Neural progenitor cell (in vitro differentiated cells): Measurements from ENCODE around the gene CUBN.

Experiments used
- EZH2 ChIP-seq: fragments of 200-600 bp; sonication (generic); IDR thresholded peaks from 2 replicates; pipeline ENCODE4 v1.6.1; 2017; ENCODE audit warnings: antibody characterized with exemption, mild to moderate bottlenecking, moderate library complexity
- EZH2phosphoT487 ChIP-seq: fragments of 200-600 bp; sonication (generic); IDR thresholded peaks from 2 replicates; pipeline ENCODE4 v1.6.1; 2017; ENCODE audit warnings: antibody characterized with exemption
- TF ChIP-seq, protein P1 (sequence below): fragments of 200-600 bp; sonication (generic); IDR thresholded peaks from 2 replicates; pipeline ENCODE4 v1.5.1; 2017; ENCODE audit warnings: antibody characterized with exemption, mild to moderate bottlenecking

DNA sequence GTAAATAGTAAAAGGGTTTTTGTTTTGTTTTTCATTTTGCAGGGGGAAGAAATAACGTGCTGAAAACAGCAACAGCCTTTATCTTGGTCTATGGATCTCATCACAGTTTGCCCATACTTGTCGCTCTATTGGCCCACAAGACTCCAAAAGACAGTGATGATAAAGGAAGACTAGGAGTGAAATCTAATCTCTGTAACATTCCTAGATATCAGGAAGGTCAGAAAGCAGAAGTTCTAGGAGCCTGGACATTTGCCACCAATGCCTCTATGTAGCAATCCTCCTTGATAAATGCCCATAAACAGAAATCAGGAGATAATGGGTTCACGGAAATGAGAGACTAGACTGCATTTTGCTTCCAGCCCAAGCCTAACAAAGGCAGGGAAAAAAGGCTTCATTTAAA lies 8.9 kb downstream of the CUBN start:
- TF ChIP-seq EZH2phosphoT487 (no peak), EZH2 (no peak)
- TF ChIP-seq, protein P1, sequence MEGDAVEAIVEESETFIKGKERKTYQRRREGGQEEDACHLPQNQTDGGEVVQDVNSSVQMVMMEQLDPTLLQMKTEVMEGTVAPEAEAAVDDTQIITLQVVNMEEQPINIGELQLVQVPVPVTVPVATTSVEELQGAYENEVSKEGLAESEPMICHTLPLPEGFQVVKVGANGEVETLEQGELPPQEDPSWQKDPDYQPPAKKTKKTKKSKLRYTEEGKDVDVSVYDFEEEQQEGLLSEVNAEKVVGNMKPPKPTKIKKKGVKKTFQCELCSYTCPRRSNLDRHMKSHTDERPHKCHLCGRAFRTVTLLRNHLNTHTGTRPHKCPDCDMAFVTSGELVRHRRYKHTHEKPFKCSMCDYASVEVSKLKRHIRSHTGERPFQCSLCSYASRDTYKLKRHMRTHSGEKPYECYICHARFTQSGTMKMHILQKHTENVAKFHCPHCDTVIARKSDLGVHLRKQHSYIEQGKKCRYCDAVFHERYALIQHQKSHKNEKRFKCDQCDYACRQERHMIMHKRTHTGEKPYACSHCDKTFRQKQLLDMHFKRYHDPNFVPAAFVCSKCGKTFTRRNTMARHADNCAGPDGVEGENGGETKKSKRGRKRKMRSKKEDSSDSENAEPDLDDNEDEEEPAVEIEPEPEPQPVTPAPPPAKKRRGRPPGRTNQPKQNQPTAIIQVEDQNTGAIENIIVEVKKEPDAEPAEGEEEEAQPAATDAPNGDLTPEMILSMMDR: no peak
